Measurements from ENCODE around the gene CETP. TPM values are rescaled to one million over a fixed set of nuclear protein-coding genes. Genes with fewer than 3 reads are reported as not detected.

CETP gene
- total and polyA plus RNA-seq, 2 of the 13 experiments (the other 11 are each of a cell fraction or from before 2014, with no cell fraction given), result 0.31 to 9.8 TPM

- TF ChIP-seq ZFP36L1 (CRISPR knock-in tag; IDR thresholded peaks at IDR 0.05), result no peak
- no peak for TF ChIP-seq MAFK (conservative IDR thresholded peaks at IDR 0.05 in 1 of 2, IDR thresholded peaks at IDR 0.05 in 1 of 2; ENCODE audit: low read length in 2 of 2)
Measured at GRCh38 chr16:57027067-57027466, 65.3 kb downstream of the CETP start (continued).

GRCh38 chr16:57028086-57028485, 66.3 kb downstream of the CETP start:
- H3K4me1 ChIP-seq (ENCODE audit: insufficient read depth, low read length), result peaks cover 29% of the 10 kb centered on the region
- intact Hi-C loops (cut with micrococcal nuclease; ENCODE audit: unreplicated experiment) (no loop called here), in situ Hi-C loops (cut with HindIII; ENCODE audit: extremely low pct_ligation_motif_present, low pct_unique_long_range_greater_than_20kb) (no loop called here)
- DNase-seq (ENCODE audit: low spot score) (no peak), FAIRE-seq (no peak), ATAC-seq (no peak)
- no peaks in the 10 kb centered on the region for H3K27me3 ChIP-seq (ENCODE audit: control insufficient read depth in 1 of 2, insufficient read depth in 2 of 2, low read length in 2 of 2)
- BruUV-seq (replicated peaks), result no TSS peak
- H3K9me3 ChIP-seq (ENCODE audit: low read length), result no peaks in the 10 kb centered on the region
- ChIA-PET POLR2A (no interaction called here), CTCF (ENCODE audit: low intra/inter-chr PET ratio, low total read pairs) (no interaction called here)
- H2AFZ ChIP-seq (ENCODE audit: low read length), result no peak overlapping the region
- no peaks in the 10 kb centered on the region for H4K20me1 ChIP-seq (ENCODE audit: insufficient read depth, low read length)
- no peak overlapping the region for H3K9ac ChIP-seq (ENCODE audit: insufficient read depth, low read depth, low read length)
- H3K27ac ChIP-seq (ENCODE audit: extremely low read length, insufficient read depth, low read length), result no peak overlapping the region
- TF ChIP-seq ZNF749 (CRISPR knock-in tag; IDR thresholded peaks at IDR 0.05; ENCODE audit: borderline replicate concordance), result no peak
- TF ChIP-seq TEAD2 (CRISPR knock-in tag; IDR thresholded peaks at IDR 0.05), result no peak
- no peak for TF ChIP-seq ZBTB21 (CRISPR knock-in tag; IDR thresholded peaks at IDR 0.05)
- no peak for TF ChIP-seq ZNF619 (CRISPR knock-in tag; IDR thresholded peaks at IDR 0.05)
- no peak for TF ChIP-seq ZNF121 (CRISPR knock-in tag; IDR thresholded peaks at IDR 0.05)
- no peak for TF ChIP-seq NR0B2 (CRISPR knock-in tag; IDR thresholded peaks at IDR 0.05)
- no peak for TF ChIP-seq THYN1 (CRISPR knock-in tag; IDR thresholded peaks at IDR 0.05; ENCODE audit: borderline replicate concordance, low read depth)
- no peak for TF ChIP-seq HIC2 (CRISPR knock-in tag; IDR thresholded peaks at IDR 0.05; ENCODE audit: low read depth)
- no peak for TF ChIP-seq ZNF232 (CRISPR knock-in tag; IDR thresholded peaks at IDR 0.05; ENCODE audit: borderline replicate concordance)
- no peak for TF ChIP-seq ZNF709 (CRISPR knock-in tag; IDR thresholded peaks at IDR 0.05)
- no peak for TF ChIP-seq RFX5 (IDR thresholded peaks at IDR 0.05; ENCODE audit: low read depth, low read length)
- TF ChIP-seq BRD4 (CRISPR knock-in tag; IDR thresholded peaks at IDR 0.05), result no peak
- no peak for TF ChIP-seq ZBTB34 (CRISPR knock-in tag; IDR thresholded peaks at IDR 0.05)
- no peak for TF ChIP-seq ELF4 (CRISPR knock-in tag; IDR thresholded peaks at IDR 0.05; ENCODE audit: borderline replicate concordance)
- no peak for TF ChIP-seq ZNF580 (CRISPR knock-in tag; IDR thresholded peaks at IDR 0.05; ENCODE audit: borderline replicate concordance, low read depth)
- TF ChIP-seq ZKSCAN5 (CRISPR knock-in tag; IDR thresholded peaks at IDR 0.05), result no peak
- TF ChIP-seq ZNF777 (CRISPR knock-in tag; IDR thresholded peaks at IDR 0.05), result no peak
- no peak for TF ChIP-seq KDM3A (CRISPR knock-in tag; IDR thresholded peaks at IDR 0.05; ENCODE audit: low read depth)
- TF ChIP-seq FLYWCH1 (CRISPR knock-in tag; IDR thresholded peaks at IDR 0.05), result no peak
- no peaks in the 10 kb centered on the region for H3K36me3 ChIP-seq (replicated peaks in 1 of 2; ENCODE audit: control insufficient read depth in 1 of 2, insufficient read depth in 2 of 2, low read length in 2 of 2)
- 68% methylated on average over 4 of the region's 4 CpGs for WGBS (ENCODE audit: low lambda C conversion rate)
- no peak overlapping the region for H3K4me3 ChIP-seq (replicated peaks in 1 of 3; ENCODE audit: insufficient read depth in 1 of 3, low read depth in 2 of 3, low read length in 3 of 3)
- no peaks in the 10 kb centered on the region for H3K79me2 ChIP-seq (ENCODE audit: insufficient read depth, low read length)
- H3K4me2 ChIP-seq (ENCODE audit: low read depth, low read length), result no peak overlapping the region
